22Rv1 (cell line): Measurements from ENCODE around the gene SPTAN1.
"Not testable (repeated sequence)": the region's sequence is repeated elsewhere in the genome, so short reads cannot be mapped to it uniquely, and the experiment has no call there.

Experiments
- ZFX ChIP-seq: fragments of 450-650 bp; IDR thresholded peaks from 2 replicates; pipeline ENCODE4 v1.6.1; 2017; ENCODE audit warnings: antibody characterized with exemption, borderline replicate concordance
- TF ChIP-seq, protein P1 (sequence below): fragments of 450-650 bp; IDR thresholded peaks from 2 replicates; pipeline ENCODE4 v1.5.1; 2017; ENCODE audit warnings: mild to moderate bottlenecking

DNA sequence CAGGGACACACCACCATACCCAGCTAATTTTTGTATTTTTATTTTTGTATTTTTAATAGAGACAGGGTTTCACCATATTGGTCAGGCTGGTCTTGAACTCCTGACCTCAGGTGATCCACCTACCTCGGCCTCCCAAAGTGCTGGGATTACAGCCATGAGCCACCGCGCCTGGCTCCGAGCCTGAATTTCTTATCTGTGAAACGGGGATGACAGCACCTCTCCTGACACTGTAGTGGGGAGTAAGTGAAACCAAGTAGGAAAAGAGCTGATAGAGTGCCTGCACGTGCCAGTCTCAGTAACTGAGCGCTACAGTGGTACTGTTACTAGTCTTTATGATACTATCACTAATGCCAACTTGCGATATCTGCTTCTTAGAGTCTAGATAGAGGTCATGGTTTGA is 32.8 kb downstream of the SPTAN1 start:
- TF ChIP-seq, protein P1, sequence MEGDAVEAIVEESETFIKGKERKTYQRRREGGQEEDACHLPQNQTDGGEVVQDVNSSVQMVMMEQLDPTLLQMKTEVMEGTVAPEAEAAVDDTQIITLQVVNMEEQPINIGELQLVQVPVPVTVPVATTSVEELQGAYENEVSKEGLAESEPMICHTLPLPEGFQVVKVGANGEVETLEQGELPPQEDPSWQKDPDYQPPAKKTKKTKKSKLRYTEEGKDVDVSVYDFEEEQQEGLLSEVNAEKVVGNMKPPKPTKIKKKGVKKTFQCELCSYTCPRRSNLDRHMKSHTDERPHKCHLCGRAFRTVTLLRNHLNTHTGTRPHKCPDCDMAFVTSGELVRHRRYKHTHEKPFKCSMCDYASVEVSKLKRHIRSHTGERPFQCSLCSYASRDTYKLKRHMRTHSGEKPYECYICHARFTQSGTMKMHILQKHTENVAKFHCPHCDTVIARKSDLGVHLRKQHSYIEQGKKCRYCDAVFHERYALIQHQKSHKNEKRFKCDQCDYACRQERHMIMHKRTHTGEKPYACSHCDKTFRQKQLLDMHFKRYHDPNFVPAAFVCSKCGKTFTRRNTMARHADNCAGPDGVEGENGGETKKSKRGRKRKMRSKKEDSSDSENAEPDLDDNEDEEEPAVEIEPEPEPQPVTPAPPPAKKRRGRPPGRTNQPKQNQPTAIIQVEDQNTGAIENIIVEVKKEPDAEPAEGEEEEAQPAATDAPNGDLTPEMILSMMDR = not testable (repeated sequence)
- not testable (repeated sequence) for TF ChIP-seq ZFX
